ENCODE data around the gene IFT81. TPM values are rescaled to one million over a fixed set of nuclear protein-coding genes. Genes with fewer than 3 reads are reported as not detected.
"Not testable (repeated sequence)": the region's sequence is repeated elsewhere in the genome, so short reads cannot be mapped to it uniquely, and the experiment has no call there.

IFT81 gene
- total RNA-seq, 1 donor from 2014 or later, result 10.2 TPM

DNA sequence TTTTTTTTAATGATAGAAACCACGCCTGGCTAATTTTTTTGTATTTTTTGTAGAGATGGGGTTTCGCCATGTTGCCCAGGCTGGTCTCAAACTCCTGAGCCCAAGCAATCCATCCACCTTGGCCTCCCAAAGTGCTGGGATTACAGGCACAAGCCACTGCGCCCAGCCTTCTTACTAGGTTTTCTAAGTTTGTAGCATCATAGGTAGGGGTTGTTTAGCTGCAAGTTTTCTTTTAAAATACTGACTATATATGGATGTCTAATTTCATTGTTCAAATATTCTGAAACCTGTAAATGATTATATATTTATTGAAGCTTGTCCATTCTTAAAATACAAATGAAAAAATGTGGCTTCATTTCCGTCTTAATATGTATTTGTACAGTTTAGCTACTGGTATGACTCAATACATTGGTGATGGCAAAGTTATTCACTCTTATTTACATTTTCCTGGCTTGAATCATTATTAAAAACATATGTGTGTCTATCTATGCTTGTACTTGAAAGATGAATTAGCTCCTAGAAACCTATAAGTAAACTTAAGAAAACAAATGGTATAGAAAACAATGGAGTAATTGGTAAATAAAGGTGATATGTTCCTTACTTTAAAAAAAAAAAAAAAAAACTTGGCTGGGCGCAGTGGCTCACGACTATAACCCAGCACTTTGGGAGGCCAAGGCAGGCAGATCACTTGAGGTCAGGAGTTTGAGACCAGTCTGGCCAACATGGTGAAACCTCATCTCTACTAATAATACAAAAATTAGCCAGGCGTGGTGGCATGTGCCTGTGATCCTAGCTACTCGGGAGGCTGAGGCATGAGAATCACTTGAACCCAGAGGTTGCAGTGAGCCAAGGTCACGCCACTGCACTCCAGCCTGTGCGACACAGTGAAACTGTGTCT lies 87.7 kb downstream of the IFT81 start:
- DNase-seq, result not testable (repeated sequence)

DNA sequence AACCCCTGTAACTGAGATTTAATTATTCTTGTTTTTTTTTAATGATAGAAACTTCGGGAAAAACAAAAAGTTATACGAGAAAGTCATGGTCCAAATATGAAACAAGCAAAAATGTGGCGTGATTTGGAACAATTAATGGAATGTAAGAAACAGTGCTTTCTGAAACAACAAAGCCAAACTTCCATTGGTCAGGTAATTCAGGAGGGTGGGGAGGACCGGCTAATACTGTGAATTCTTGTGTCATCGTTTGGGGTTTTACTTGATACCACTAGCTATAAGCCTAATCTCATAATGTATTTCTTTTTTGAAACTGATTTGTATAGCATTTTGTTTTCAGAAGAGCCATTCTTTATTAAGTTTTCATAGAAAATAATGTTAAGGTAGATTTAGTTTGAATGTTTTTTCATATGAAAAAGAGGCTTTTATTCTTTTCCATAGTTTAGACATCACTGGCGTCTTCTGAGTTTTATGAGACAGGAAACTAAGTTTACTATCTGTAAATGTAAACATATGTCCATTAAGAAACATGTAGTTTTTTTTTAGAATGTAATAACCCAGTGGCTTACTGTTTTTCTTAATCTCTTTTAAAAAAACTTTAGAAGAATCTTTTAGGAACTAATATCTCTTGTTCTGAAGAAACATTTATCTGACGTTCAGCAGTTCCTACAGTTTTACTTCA lies 94.0 kb downstream of the IFT81 start:
- DNase-seq, result no peak

DNA sequence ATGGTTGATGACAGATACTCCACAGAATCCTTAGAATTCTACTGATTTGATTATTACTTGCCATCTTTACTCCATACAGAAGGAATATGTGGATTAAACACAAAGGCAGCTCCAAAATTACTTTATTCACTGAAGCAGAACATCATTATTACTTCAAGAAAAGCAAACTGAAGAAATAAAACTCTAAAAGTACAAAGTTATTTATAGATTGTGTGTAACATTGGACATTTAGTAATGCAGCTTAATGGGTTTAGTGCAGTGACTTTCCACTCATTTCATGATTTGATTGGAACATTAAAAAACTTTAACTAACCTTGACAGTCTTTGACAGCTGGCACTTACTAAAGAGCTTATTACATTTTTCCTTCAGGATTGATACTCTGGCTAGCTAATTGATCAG lies 97.9 kb downstream of the IFT81 start:
- no peak for DNase-seq

DNA sequence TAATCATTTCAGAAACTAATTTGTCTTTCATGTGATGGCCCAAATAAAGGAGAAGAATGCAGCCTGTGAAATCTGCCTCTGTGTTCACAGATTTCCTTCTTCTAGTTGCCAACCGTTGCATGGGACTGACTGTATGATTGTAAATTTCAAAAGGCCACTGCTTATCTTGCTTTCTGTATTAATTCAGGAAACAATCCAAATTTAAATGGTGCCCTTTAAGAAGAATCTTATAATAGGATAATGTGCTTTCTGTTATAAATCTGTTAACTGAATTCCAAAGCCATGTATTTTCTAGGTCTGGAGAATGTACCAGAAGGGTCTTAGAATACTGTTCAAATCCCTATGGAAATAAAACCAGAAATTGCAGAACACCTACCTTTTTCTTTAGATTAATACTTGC lies 98.3 kb downstream of the IFT81 start:
- DNase-seq, result no peak

DNA sequence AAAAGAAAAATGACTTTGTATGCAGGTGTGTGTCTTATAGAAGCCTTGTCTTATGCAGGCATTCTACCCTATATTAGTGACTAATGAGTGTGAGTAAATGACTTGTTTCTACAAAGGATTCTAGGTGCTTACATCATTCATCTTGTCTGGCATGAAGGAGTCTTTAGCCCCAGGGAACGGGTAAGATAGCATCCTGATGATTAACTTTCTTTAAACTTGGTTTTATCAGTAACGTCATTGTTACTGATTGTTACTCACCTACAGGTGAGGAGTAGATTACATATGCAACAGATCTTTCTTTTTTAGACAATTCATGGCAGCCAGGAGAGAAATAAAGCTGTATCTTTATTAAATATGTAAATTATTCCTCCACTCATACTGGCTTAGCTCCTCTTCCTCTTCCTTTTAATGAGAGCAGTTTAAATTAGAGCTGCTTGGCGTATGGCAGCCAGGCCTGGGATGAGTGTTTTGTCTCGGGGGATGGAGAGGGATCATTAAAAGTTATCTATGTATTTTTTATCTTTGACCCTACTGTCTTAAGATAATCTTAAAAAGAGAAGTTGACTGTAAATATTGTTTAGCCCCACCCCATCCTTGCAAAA lies 99.7 kb downstream of the IFT81 start:
- peak; percentile 4 for DNase-seq

DNA sequence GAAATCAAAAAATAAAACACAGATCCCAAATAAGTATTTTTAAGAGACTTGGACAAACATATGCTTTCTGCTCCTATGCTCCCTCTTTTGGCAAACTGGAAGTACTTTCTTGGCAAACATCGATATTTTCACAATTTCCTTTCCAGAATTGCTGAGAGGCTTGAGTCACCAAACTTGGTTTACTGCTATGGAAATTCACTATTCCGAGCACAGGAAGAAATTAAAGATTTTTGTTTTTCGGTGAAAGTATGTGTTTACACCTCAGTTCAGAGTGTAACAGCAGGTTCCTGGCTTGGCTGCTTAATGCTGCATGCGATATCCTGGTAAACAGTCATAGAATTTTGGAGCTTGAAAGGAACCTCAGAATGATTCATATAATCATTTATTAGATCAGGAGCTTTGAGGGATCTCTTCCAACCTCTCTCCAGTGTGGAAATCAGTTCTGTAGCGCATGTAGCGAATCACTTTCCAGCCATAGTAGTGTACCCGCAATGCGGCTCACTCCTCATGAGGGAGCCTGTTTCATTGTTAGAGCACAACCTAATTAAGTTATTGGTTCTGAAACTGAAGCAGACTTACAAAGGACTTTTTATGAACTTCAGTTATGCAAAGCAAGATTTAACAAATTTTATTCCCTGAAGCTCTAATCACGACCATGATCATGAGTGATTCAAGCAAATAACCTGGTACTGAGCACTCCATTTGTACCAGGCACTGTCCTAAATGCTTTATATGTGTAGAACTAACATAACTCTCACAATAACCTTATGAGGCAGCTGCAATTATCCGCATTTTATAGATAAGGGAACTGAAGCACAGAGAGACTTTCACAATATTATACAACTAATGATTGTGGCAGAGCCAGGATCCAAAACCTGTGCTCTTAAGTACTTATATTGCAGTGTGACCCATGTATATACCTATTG lies 100.5 kb downstream of the IFT81 start:
- DNase-seq, result peak; percentile 82

DNA sequence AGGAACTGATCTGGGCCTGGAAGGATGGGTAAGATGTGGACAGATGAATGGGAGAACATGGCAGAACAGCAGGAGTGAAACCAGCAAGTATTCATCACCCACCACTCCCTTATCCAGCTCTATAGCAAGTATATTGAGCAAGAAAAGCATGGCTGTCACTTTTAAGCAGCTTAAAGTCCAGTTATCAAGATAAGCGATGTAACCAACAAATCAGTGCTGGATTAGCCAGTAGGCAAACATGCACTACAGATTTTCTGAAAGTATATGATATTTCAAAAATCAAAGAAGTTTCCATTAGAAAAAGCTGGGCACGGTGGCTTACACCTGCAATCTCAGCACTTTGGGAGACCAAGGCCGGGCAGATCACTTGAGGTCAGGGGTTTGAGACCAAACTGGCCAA lies 103.0 kb downstream of the IFT81 start:
- DNase-seq, result no peak

DNA sequence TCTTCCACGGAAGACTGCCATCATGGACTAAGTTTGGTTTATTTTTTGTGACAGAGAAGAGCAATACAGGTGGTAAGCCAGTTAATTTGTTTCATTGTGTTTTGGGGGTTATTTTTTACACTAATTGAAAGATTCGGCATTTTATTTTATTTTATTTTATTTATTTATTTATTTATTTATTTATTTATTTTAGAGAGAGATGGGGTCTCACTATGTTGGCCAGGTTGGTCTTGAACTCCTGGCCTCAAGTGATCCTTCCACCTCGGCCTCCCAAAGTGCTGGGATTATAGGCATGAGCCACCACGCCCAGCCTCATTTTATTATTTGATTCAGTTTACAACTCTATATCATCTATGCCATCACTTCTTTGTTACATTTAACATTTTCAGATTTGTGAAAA lies 104.2 kb downstream of the IFT81 start:
- not testable (repeated sequence) for DNase-seq

DNA sequence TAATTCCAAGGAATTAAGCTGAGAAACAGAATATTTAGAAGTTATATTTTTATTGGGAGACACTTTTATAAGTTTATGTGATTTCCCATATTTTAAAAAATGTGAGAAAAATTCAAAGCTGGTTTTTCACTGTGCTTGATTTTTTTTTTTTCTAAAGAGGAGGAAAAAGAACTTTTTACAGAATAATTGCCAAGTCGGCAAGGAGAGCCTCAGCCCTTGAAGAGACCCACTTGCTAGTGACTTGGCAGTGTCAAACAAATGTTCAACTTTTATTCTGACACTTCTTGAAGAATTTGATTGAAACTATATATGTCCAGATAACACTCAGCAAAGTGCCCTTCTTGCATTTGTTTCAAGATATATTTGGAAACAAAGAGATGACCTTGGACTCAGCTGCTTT lies 104.6 kb downstream of the IFT81 start:
- DNase-seq, result no peak

DNA sequence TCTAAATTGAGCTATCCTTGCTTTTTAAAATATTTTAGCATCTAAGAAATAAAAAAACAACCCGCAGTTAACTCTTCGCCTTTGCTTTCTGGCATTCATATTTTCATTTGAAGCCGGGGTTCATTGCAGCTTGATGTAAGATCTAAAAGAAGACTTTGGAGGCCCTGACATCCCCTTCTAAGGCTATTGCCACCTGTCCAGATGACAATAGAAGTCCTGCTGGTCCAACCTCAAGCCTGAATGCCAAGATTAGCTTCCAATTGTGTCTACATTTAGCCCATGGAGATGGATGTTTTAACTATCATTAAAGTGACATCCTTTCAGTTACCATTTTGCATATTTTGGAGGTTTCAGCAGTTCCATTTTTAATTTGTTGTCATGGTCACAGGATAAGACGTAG lies 105.3 kb downstream of the IFT81 start:
- DNase-seq, result no peak

DNA sequence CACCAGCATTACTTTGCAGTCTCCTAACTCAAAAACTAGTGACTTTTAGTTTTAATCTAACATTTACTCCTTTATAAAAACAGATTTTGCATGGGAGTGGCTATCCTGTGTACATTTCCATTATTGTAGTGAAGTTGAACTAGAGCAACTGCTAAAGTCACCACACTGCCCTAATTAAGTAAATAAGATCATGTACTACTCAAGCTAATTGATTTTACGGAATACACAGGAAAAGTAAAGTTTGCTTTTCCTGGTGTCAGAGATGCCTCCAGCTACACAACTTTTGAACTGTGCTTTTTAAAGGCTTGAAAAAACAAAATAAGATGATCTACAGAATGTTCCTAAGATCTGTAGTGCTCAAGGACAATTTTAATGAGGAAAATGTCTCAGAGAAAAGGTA lies 106.5 kb downstream of the IFT81 start:
- DNase-seq, result no peak

DNA sequence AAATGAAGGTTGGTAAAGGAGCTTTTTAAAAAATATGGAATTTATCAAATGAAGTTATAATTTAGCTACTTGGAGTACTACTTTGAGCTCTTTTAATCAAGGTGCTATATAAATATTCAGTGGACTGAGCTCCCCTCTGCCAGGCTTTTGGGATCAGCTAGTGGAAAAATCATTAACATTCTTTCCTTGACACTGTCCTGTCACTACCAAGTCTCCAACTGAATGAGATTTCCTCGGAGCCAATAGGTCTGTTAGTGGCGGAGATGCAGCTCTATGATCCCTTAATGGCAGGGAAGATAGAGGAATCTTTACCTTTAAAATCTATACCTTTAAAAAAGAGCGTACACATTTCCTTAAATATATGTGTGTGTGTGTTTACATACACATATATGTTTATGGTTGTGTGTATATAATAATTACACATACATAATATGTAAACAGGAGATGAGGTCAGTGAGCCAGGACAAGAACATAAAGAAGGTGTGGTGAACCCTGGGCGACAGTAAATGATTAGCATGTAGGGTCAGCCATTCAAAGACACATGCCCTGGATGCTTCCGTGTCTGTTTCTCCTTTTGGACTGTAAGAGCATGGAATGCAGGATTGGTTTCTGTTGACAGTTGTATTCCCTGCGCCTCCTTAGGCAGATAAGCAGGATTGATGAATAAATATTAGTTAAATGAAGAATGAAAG lies 109.2 kb downstream of the IFT81 start:
- DNase-seq, result no peak

DNA sequence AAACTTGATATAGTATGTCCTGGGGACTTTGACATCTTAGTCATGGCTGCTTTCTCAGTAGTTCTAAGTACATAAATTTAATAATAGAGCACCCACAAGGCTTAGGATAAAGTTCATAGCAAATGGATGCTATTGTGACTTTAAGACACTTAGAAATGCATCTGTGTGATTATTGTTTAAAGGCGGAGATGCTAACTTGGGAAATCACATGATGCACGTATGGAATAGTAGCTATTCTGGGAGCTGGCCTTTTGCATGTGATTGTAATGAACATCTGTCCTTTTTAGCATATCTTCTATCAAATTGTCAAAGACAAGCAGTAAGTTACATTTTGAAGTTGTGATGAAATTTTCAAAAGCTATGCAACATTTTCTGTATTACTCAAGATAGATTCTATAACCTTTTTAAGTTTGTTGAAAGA lies 110.2 kb downstream of the IFT81 start:
- DNase-seq, result no peak

DNA sequence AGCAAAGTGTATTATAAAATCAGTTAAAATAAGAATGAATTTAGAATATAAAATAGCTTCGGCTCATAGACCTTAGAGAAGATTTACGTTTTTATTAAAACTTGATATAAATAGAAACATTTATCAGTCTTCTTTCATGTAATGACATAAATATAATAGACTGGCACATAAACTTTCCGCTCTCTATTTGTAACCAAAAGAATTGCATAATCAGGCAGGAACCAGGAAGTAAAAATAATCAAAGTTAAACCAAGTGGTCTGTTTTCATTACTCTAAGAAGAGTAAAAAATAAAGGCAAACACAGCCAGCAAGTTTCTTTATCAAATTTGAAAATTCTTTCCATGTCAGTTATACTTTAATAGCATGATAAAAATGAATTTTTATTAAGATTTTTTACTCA lies 110.6 kb downstream of the IFT81 start:
- DNase-seq, result no peak

DNA sequence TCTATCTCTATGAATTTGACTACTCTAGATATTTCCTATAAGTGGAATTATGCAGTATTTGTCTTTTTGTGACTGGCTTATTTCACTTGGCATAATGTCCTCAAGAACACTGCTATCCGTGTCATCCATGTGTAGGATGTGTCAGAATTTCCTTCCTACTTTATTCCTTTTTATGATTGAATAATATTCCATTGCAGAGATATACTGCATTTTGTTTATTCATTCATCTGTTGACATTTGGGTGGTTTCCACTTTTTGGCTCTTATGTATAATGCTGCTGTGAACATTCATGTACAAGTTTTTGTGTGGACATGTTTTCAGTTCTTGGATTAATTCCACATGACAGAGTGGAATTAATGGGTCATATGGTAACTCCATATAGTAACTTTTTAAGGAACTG lies 111.2 kb downstream of the IFT81 start:
- no peak for DNase-seq

DNA sequence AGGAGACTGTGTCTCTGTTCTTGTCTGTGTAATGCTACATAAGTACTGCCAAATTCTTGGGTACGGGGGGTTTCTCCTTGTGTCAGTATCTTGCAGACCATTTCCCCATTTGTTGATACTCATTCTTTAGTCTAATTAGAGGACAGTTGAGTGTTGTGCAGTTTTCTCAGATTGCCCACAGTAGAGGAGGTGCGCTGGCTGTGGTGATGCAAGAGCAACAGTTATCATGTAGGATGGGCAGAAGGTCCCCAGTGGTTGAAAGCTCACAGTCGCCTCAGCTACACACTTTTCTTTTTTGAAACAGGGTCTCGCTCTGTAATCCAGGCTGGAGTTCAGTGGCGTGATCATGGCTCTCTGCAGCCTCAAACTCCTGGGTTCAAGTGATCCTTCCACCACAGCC lies 119.1 kb downstream of the IFT81 start:
- no peak for DNase-seq

DNA sequence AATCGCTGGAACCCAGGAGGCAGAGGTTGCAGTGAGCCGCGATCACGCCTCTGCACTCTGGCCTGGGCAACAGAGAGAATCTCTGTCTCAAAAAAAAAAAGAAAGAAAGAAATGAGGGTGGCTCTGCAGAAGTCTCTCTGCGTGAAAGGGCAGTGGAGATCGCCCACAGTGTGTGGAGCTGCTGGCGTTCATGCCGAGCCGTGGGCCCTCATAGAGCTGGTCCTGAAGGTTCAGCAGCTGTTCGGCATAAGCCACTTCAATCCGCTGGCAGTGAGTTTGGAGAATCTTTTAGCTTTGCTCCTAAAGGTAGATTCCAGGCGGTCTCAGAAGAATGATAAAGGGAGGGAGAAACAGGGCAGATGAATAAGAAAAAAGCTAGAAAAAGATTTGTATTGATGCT lies 120.2 kb downstream of the IFT81 start:
- no peak for DNase-seq

DNA sequence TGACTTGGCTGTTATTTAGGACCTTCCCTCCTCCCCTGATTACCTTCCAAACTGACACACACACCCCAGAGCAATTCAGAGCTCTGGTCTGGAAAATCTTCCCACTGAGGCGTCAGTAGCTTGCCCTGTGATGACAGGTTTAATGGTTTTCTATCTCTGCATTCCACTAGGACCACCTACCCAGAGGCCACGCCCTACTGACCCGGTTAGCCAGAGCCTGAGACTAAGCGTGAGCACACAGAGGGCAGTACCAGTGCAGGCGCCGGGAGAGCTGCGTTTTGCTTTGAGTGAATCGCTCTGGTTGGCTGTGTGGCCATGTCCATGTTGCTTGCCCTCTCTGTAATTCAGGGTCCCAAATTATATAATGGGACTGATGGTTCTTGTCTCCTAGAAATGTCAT lies 120.7 kb downstream of the IFT81 start:
- DNase-seq, result no peak

DNA sequence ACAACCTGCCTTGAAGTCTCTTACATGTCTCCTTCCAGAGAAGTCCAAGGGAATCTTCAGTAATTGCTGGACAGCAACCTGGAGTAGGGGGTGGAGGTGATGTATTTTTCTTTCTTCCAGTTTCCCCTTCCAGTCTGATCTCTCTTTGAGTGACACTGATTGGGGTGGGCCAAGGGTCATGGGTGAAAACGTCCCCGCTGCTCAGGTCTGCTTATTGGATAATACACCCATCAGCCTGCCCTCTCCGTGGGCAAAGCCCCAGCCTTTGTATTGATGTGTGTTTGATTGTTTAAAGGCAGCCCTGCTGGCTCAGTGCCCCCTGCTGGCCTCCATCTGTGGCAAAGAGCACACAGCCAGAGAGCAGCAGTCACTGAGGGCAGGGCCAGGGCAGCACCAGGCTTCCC lies 121.2 kb downstream of the IFT81 start:
- DNase-seq, result peak; percentile 63

DNA sequence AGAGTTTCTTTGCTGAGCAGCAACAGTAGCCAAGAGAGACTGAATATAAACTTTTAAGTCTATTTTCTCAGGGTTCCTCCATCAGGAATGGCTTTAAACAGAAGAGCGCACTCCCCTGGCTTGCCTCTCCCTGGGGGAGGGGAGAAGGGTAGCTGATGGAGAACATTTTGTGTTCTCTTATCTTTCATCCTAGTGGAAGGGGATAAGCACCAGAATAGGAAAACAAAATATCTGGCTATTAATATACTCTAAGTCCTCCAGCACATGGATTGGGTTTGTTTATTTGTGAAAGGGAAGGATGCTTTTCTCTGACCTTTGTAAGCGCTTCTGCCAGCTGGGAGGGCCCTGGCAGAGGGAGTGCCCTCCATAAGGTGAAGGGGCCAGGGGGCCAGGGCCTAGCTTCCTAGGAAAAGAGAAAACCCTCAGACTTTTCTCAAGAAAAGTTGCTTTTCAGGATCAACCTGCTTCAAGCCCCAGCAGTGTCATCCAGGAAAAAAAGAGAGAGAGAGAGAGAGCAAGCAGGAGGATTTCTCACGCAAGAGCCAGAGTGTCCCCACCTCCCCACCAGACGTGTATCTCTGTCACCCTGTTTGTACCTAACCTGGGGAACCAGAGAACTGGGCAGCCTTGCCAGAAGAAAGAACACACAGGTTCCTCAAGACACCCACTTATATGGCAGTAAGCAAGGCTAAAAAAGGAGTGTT lies 122.6 kb downstream of the IFT81 start:
- DNase-seq, result no peak

DNA sequence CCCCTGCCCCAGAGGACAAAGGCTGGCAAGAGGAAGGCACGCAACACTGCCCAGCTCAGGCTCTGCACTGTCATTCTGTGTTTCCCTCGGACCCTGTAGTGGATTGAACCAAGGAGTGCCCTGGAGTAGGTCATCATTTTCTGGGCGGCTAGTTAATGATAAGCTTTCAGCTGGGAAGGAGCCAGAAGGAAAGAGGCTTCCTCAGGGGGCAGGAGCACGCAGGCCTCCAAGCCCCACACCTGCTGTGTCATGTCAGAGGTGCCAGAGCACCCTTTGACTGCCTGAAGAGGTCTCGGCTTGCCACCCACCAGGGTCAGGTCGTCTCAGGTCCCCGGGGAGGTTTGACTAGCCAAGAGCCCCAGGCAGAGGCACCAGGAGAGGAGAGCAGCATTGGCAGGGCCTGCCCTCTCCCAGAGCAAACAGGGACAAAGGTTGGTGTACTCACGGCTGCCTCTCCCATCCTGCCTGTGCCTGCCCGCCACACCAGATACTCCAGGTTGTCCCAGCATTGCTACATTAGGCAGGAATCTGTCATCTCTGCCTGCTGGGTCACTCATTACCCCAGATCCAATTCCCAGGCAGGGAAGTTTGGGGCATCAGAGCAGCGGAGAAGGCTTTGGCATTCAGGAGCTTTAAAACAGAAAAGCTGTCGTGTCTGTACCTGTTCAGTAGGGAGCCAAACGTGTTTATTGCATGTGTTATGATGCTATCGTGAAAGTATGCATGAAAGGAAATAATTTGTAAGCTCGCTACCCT lies 123.4 kb downstream of the IFT81 start:
- no peak for DNase-seq

All from dermis blood vessel endothelial cell (primary cell).